ENCODE data around the gene KRIT1. TPM values are rescaled to one million over a fixed set of nuclear protein-coding genes. Genes with fewer than 3 reads are reported as not detected.

KRIT1 gene
- polyA plus RNA-seq, 1 of the 3 experiments (the other 2 are of a cell fraction): 38.5 TPM

- ChIA-PET POLR2A (interaction anchor here (1.4 kb wide), 1 partner anchor 268 kb away, joined by 3 read pairs; the partner anchor contains the start of gene GATAD1), CTCF (interaction anchor here (0.5 to 2.5 kb wide), 45 partner anchors 9 to 540 kb away, joined by 3 to 15 read pairs (median 4); partner anchors contain the start of genes ANKIB1, CYP51A1, GATAD1 and KRIT1)
- H3K9me2 ChIP-seq: no peaks in the 10 kb centered on the region
- H3K4me3 ChIP-seq (ENCODE audit: low read depth in 2 of 2, low read length in 1 of 2): peak within 1 kb of the TSS; percentile 37 to 56
- H3F3A ChIP-seq (replicated peaks; ENCODE audit: insufficient read depth): peaks cover 21% of the 10 kb centered on the region
- 0 out of 2 replicates have a peak within 1 kb of the TSS, but pooled peaks have one; percentile 41 for H3K4me2 ChIP-seq
- no peaks in the 10 kb centered on the region for H3K36me3 ChIP-seq (replicated peaks in 1 of 2; ENCODE audit: control insufficient read depth in 1 of 2, insufficient read depth in 2 of 2, low read length in 1 of 2)
- no peak within 1 kb of the TSS for H3K27ac ChIP-seq (ENCODE audit: low read depth in 2 of 2, low read length in 1 of 2)
- TF ChIP-seq MAX (IDR thresholded peaks at IDR 0.05; ENCODE audit: low read depth) (peak; percentile 60; the same call in 1 of the 2 replicates), NRF1 (IDR thresholded peaks at IDR 0.05; ENCODE audit: low read depth, low read length) (peak; percentile 35), YY1 (IDR thresholded peaks at IDR 0.05; ENCODE audit: low read depth) (no peak), SMC3 (IDR thresholded peaks at IDR 0.05; ENCODE audit: low read depth, low read length) (peak; percentile 67), REST (IDR thresholded peaks at IDR 0.05; ENCODE audit: low read depth, low read length) (0 out of 2 replicates have a peak, but pooled peaks have one; percentile 26), TCF12 (IDR thresholded peaks at IDR 0.05) (no peak), RAD21 (IDR thresholded peaks at IDR 0.05; ENCODE audit: low read length) (peak; percentile 69), CTCF (IDR thresholded peaks at IDR 0.05) (peak; percentile 88), JUND (IDR thresholded peaks at IDR 0.05) (no peak), SIN3A (IDR thresholded peaks at IDR 0.05; ENCODE audit: borderline replicate concordance, low read depth, low read length) (peak; percentile 60; the same call in 1 of the 2 replicates)
- H4K20me1 ChIP-seq (ENCODE audit: insufficient read depth): no peaks in the 10 kb centered on the region
- H3K79me2 ChIP-seq (ENCODE audit: insufficient read depth): no peaks in the 10 kb centered on the region
- peaks cover 7% of the 10 kb centered on the region; the same call in 1 of the 2 replicates for H3K9me3 ChIP-seq
- peak; percentile 95 for DNase-seq
- H2AFZ ChIP-seq (ENCODE audit: low read depth): peak within 1 kb of the TSS; percentile 80
- WGBS (ENCODE audit: low lambda C conversion rate): 43% methylated on average over 43 of the region's 60 CpGs
- no peaks in the 10 kb centered on the region for H3K27me3 ChIP-seq (ENCODE audit: insufficient read depth)
- H3K9ac ChIP-seq: peak within 1 kb of the TSS; percentile 30; the same call in 1 of the 2 replicates
- H3K4me1 ChIP-seq (ENCODE audit: control insufficient read depth in 1 of 2, insufficient read depth in 2 of 2, low read depth in 1 of 2, low read length in 1 of 2): peaks cover 0 to 4% of the 10 kb centered on the region in 2 experiments; a peak in 1 of 4 replicates
Measured at GRCh38 chr7:92178928-92179924, 66.5 kb downstream of the KRIT1 start, which contains the start of gene LRRD1. TSS of gene LRRD1 (minus strand) at chr7:92179142. CDS start at chr7:92165202, 13,940 bp downstream.
